Neural cell (in vitro differentiated cells): ENCODE results near the gene HBQ1. TPM values are rescaled to one million over a fixed set of nuclear protein-coding genes. Genes with fewer than 3 reads are reported as not detected.
"Not testable (repeated sequence)": the region's sequence is repeated elsewhere in the genome, so short reads cannot be mapped to it uniquely, and the experiment has no call there.

ENCODE experiments used
- H2AFZ ChIP-seq: fragments of 200-600, 300-800 bp; sonication (generic), shearing (Covaris generic); 2 replicates; pipeline ENCODE4 v1.6.0; 2014; ENCODE audit warnings: low read depth, mild to moderate bottlenecking, antibody characterized with exemption, low read length, moderate library complexity
- H3F3A ChIP-seq: fragments of 200-600 bp; shearing (Covaris generic); 2 replicates; pipeline ENCODE4 v1.6.1; 2016; ENCODE audit warnings: mild to moderate bottlenecking, moderate library complexity, mixed read lengths, antibody characterized with exemption, low read length; ENCODE audit not compliant: insufficient read depth, poor library complexity, severe bottlenecking
- H3K27ac ChIP-seq: fragments of 200-600, 300-800 bp; sonication (generic), shearing (Covaris generic); 2 replicates; pipeline ENCODE4 v1.5.1; 2014; ENCODE audit warnings: mild to moderate bottlenecking, low read length, moderate library complexity
- H3K27me3 ChIP-seq: fragments of 300-800, 200-600 bp; sonication (generic), shearing (Covaris generic); 2 replicates; pipeline ENCODE4 v1.6.0; 2014; ENCODE audit warnings: mild to moderate bottlenecking, low read depth, low read length, moderate library complexity; ENCODE audit not compliant: insufficient read depth
- H3K36me3 ChIP-seq: fragments of 300-800, 200-600 bp; sonication (generic), shearing (Covaris generic); 2 replicates; pipeline ENCODE4 v1.5.1; 2014; ENCODE audit warnings: mild to moderate bottlenecking, antibody characterized with exemption, low read length, moderate library complexity; ENCODE audit not compliant: insufficient read depth
- H3K4me2 ChIP-seq: fragments of 300-800, 200-600 bp; sonication (generic), shearing (Covaris generic); 2 replicates; pipeline ENCODE4 v1.6.0; 2014; ENCODE audit warnings: mild to moderate bottlenecking, low read length
- H3K4me3 ChIP-seq: fragments of 300-800, 200-600 bp; sonication (generic), shearing (Covaris generic); 2 replicates; pipeline ENCODE4 v1.5.1; 2014; ENCODE audit warnings: mild to moderate bottlenecking, low read length, moderate library complexity
- H3K79me2 ChIP-seq: fragments of 200-600 bp; shearing (Covaris generic); replicated peaks from 2 replicates; pipeline ENCODE4 v1.6.0; 2014; ENCODE audit warnings: mild to moderate bottlenecking, low read length, moderate library complexity; ENCODE audit not compliant: insufficient read depth
- H3K9ac ChIP-seq: fragments of 300-800, 200-600 bp; sonication (generic), shearing (Covaris generic); 2 replicates; pipeline ENCODE4 v1.6.1; 2016; ENCODE audit warnings: mild to moderate bottlenecking, low read length, mixed read lengths
- H3K9me2 ChIP-seq: fragments of 200-600 bp; shearing (Covaris generic); 2 replicates; pipeline ENCODE4 v1.6.1; 2016; ENCODE audit warnings: mild to moderate bottlenecking, low read length, mixed read lengths; ENCODE audit not compliant: insufficient read depth
- H3K9me3 ChIP-seq: fragments of 200-600, 300-800 bp; sonication (generic), shearing (Covaris generic); 2 replicates; pipeline ENCODE4 v1.6.1; 2016; ENCODE audit warnings: mild to moderate bottlenecking, mixed run types, low read length, moderate library complexity, mixed read lengths
- H4K20me1 ChIP-seq: fragments of 200-600 bp; shearing (Covaris generic); 2 replicates; pipeline ENCODE4 v1.6.1; 2016; ENCODE audit warnings: mild to moderate bottlenecking, mixed run types; ENCODE audit not compliant: insufficient read depth
- EP300 ChIP-seq: fragments of 450-650 bp; conservative IDR thresholded peaks from 2 replicates; pipeline ENCODE4 v1.6.1; 2014; ENCODE audit warnings: antibody characterized with exemption, mild to moderate bottlenecking, moderate library complexity; ENCODE audit not compliant: poor library complexity, severe bottlenecking
- EZH2 ChIP-seq: fragments of 200-600, 300-800 bp; shearing (Covaris generic), sonication (generic); IDR thresholded peaks from 2 replicates; pipeline ENCODE4 v1.6.1; 2014; ENCODE audit warnings: antibody characterized with exemption, low read length, borderline replicate concordance, mild to moderate bottlenecking; ENCODE audit not compliant: insufficient read depth, poor library complexity, severe bottlenecking
- MXI1 ChIP-seq: fragments of 450-650 bp; conservative IDR thresholded peaks from 2 replicates; pipeline ENCODE4 v1.6.1; 2014; ENCODE audit warnings: antibody characterized with exemption, mild to moderate bottlenecking; ENCODE audit not compliant: poor library complexity, severe bottlenecking
- POLR2AphosphoS5 ChIP-seq: IDR thresholded peaks from 2 replicates; pipeline ENCODE4 v1.6.1; 2012
- RAD21 ChIP-seq: fragments of 450-650 bp; conservative IDR thresholded peaks from 2 replicates; pipeline ENCODE4 v1.6.1; 2014; ENCODE audit warnings: antibody characterized with exemption, mild to moderate bottlenecking, moderate library complexity
- REST ChIP-seq: IDR thresholded peaks from 2 replicates; pipeline ENCODE4 v1.6.1; 2012; ENCODE audit warnings: borderline replicate concordance
- SMC3 ChIP-seq: fragments of 450-650 bp; conservative IDR thresholded peaks from 2 replicates; pipeline ENCODE4 v1.6.1; 2014; ENCODE audit warnings: antibody characterized with exemption, mild to moderate bottlenecking, moderate library complexity; ENCODE audit not compliant: poor library complexity
- TAF1 ChIP-seq: IDR thresholded peaks from 2 replicates; pipeline ENCODE4 v1.6.1; 2012; ENCODE audit warnings: low read depth
- polyA plus RNA-seq: library from polyadenylated mRNA; depleted of rRNA; stranded (reverse); fragments of >200 nt; gene quantifications from 2 replicates; pipeline ENCODE4 v1.2.3, GENCODE V29; 2014
- TF ChIP-seq, protein P1 (sequence below): fragments of 450-650 bp; IDR thresholded peaks from 2 replicates; pipeline ENCODE4 v1.5.1; 2014; ENCODE audit warnings: antibody characterized with exemption, mild to moderate bottlenecking, moderate library complexity; ENCODE audit not compliant: poor library complexity, severe bottlenecking

The HBQ1 gene
- polyA plus RNA-seq, 1 donor from 2014 or later: 4.5 TPM

DNA sequence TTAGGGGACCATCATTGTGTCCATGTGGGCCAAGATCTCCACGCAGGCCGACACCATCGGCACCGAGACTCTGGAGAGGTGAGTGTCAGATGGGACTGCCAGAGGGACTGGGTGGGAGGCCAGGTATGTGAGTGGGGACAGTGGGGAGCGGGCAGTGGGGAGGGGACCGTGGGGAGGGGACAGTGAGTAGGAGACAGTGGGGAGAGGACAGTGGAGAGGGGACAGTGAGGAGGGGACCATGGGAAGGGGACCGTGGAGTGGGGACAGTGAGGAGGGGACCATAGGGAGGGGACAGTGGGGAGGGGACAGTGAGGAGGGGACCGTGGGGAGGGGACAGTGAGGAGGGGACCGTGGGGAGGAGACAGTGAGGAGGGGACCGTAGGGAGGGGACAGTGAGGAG lies 17.1 kb upstream of the HBQ1 start:
- H3F3A ChIP-seq, H3K9me2 ChIP-seq, H3K9ac ChIP-seq, H3K36me3 ChIP-seq, H3K4me3 ChIP-seq, H3K4me2 ChIP-seq, H2AFZ ChIP-seq, H3K9me3 ChIP-seq, H3K79me2 ChIP-seq, H4K20me1 ChIP-seq, H3K27ac ChIP-seq: not testable (repeated sequence)
- H3K27me3 ChIP-seq: peaks cover 64% of the 10 kb centered on the region

- not testable (repeated sequence) for H2AFZ ChIP-seq, H3K79me2 ChIP-seq, H4K20me1 ChIP-seq, H3F3A ChIP-seq, H3K4me2 ChIP-seq, H3K4me3 ChIP-seq, H3K27ac ChIP-seq, H3K9ac ChIP-seq, H3K9me2 ChIP-seq, H3K9me3 ChIP-seq, H3K36me3 ChIP-seq
- H3K27me3 ChIP-seq: peaks cover 66% of the 10 kb centered on the region
Observed at GRCh38 chr16:163696-164095, 16.6 kb upstream of the HBQ1 start.

GRCh38 chr16:164134-164823 lies 16.0 kb upstream of the HBQ1 start:
- H3K9ac ChIP-seq, H2AFZ ChIP-seq, H3K27ac ChIP-seq, H3K9me3 ChIP-seq, H3K79me2 ChIP-seq, H3K36me3 ChIP-seq, H3F3A ChIP-seq, H3K4me3 ChIP-seq, H3K9me2 ChIP-seq, H3K4me2 ChIP-seq, H4K20me1 ChIP-seq: not testable (repeated sequence)
- peaks cover 68% of the 10 kb centered on the region for H3K27me3 ChIP-seq

GRCh38 chr16:164827-165538 lies 15.3 kb upstream of the HBQ1 start:
- Histone ChIP-seq H3K9ac (no peak overlapping the region), H3F3A (no peaks in the 10 kb centered on the region), H3K4me3 (peak overlapping the region; percentile 56), H3K27me3 (peaks cover 67% of the 10 kb centered on the region), H3K27ac (no peak overlapping the region), H2AFZ (no peak overlapping the region), H3K36me3 (no peaks in the 10 kb centered on the region), H3K4me2 (no peak overlapping the region), H4K20me1 (no peaks in the 10 kb centered on the region), H3K9me2 (no peaks in the 10 kb centered on the region), H3K79me2 (no peaks in the 10 kb centered on the region), H3K9me3 (no peaks in the 10 kb centered on the region)
- TF ChIP-seq POLR2AphosphoS5 (no peak), MXI1 (no peak), SMC3 (no peak), REST (no peak), EZH2 (no peak), TAF1 (no peak), EP300 (no peak), RAD21 (no peak)
- TF ChIP-seq, protein P1, sequence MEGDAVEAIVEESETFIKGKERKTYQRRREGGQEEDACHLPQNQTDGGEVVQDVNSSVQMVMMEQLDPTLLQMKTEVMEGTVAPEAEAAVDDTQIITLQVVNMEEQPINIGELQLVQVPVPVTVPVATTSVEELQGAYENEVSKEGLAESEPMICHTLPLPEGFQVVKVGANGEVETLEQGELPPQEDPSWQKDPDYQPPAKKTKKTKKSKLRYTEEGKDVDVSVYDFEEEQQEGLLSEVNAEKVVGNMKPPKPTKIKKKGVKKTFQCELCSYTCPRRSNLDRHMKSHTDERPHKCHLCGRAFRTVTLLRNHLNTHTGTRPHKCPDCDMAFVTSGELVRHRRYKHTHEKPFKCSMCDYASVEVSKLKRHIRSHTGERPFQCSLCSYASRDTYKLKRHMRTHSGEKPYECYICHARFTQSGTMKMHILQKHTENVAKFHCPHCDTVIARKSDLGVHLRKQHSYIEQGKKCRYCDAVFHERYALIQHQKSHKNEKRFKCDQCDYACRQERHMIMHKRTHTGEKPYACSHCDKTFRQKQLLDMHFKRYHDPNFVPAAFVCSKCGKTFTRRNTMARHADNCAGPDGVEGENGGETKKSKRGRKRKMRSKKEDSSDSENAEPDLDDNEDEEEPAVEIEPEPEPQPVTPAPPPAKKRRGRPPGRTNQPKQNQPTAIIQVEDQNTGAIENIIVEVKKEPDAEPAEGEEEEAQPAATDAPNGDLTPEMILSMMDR: no peak
